Tibial nerve (tissue), 4 donors: Measurements from ENCODE around the gene RHOBTB1. TPM values are rescaled to one million over a fixed set of nuclear protein-coding genes. Genes with fewer than 3 reads are reported as not detected.
A peak's percentile ranks its signal among the peaks of the same experiment; 100 is the strongest.

Experiments used
- DNase-seq, 2 donors: peaks; one replicate each; pipeline ENCODE4 v3.0.0-alpha.2; 2019; ENCODE audit warnings: low spot score in 2 of 2
- H3K27ac ChIP-seq, 4 donors: fragments of 200-600 bp; sonication (generic) in 3 of 4; one replicate each; pipeline ENCODE4 v1.5.1; 2017 to 2019; ENCODE audit warnings: mild to moderate bottlenecking in 1 of 4
- H3K27me3 ChIP-seq, 2 donors: fragments of 200-600 bp; sonication (generic) in 1 of 2; one replicate each; pipeline versions ENCODE4 v1.5.1 to v1.6.0; 2017 to 2019
- H3K36me3 ChIP-seq, 3 donors: fragments of 200-600 bp; sonication (generic); one replicate each; pipeline ENCODE4 v1.5.1; 2018 to 2019
- H3K4me1 ChIP-seq, 4 donors: fragments of 200-600 bp; sonication (generic) in 3 of 4; one replicate each; pipeline ENCODE4 v1.5.1; 2017 to 2019
- H3K4me3 ChIP-seq, 4 donors: fragments of 200-600 bp; sonication (generic) in 3 of 4; one replicate each; pipeline ENCODE4 v1.5.1; 2017 to 2019; ENCODE audit warnings: mild to moderate bottlenecking in 1 of 4, moderate library complexity in 1 of 4
- H3K9me3 ChIP-seq, 4 donors: fragments of 200-600 bp; sonication (generic) in 3 of 4; one replicate each; pipeline ENCODE4 v1.5.1; 2017 to 2019
- EP300 ChIP-seq, 2 donors: sonication (generic); formaldehyde crosslinking; IDR thresholded peaks; one replicate each; pipeline ENCODE4 v1.6.1; 2017; ENCODE audit warnings: antibody characterized with exemption in 2 of 2, mild to moderate bottlenecking in 1 of 2
- POLR2A ChIP-seq, 2 donors: fragments of 450-650 bp; IDR thresholded peaks; one replicate each; pipeline ENCODE4 v1.6.1; 2017; ENCODE audit warnings: antibody characterized with exemption in 2 of 2, mild to moderate bottlenecking in 2 of 2, moderate library complexity in 2 of 2
- WGBS, 2 donors: methylation state at CpG; one replicate each; pipeline ENCODE4 v1.1.5; 2018; 5-methylcytosine and 5-hydroxymethylcytosine counted together
- total RNA-seq, 4 donors: library from RNA; depleted of rRNA; stranded (reverse); fragments of >200 nt; gene quantifications; one replicate each; pipeline ENCODE4 v1.1.0, GENCODE V29; 2016
- TF ChIP-seq, protein P1 (sequence below), 5 experiments: fragments of 200-600 bp in 3 of 5; fragments of 450-650 bp in 2 of 5; sonication (generic) in 3 of 5; IDR thresholded peaks; one replicate each; pipeline ENCODE4 v1.5.1; 2016 to 2019; ENCODE audit warnings: antibody characterized with exemption in 5 of 5, mild to moderate bottlenecking in 3 of 5, moderate library complexity in 2 of 5

RHOBTB1 gene
- total RNA-seq, 4 donors from 2014 or later: 5.7 to 28.2 (median 5.9) TPM

GRCh38 chr10:60970526-60970925 is 26.5 kb upstream of the RHOBTB1 start:
- H3K27ac ChIP-seq: no peak overlapping the region
- DNase-seq: no peak
- TF ChIP-seq, protein P1, sequence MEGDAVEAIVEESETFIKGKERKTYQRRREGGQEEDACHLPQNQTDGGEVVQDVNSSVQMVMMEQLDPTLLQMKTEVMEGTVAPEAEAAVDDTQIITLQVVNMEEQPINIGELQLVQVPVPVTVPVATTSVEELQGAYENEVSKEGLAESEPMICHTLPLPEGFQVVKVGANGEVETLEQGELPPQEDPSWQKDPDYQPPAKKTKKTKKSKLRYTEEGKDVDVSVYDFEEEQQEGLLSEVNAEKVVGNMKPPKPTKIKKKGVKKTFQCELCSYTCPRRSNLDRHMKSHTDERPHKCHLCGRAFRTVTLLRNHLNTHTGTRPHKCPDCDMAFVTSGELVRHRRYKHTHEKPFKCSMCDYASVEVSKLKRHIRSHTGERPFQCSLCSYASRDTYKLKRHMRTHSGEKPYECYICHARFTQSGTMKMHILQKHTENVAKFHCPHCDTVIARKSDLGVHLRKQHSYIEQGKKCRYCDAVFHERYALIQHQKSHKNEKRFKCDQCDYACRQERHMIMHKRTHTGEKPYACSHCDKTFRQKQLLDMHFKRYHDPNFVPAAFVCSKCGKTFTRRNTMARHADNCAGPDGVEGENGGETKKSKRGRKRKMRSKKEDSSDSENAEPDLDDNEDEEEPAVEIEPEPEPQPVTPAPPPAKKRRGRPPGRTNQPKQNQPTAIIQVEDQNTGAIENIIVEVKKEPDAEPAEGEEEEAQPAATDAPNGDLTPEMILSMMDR (IDR thresholded peaks at IDR 0.05): no peak
- TF ChIP-seq POLR2A (IDR thresholded peaks at IDR 0.05): no peak
- no peak for TF ChIP-seq EP300 (IDR thresholded peaks at IDR 0.05)
- no peaks in the 10 kb centered on the region for H3K4me1 ChIP-seq
- H3K9me3 ChIP-seq: no peaks in the 10 kb centered on the region
- no peak overlapping the region for H3K4me3 ChIP-seq
- 68 to 69% methylated on average over 3 of the region's 3 CpGs for WGBS, 2 donors
- no peaks in the 10 kb centered on the region for H3K27me3 ChIP-seq
- no peaks in the 10 kb centered on the region for H3K36me3 ChIP-seq

GRCh38 chr10:60968504-60968903 is 24.5 kb upstream of the RHOBTB1 start:
- WGBS, 2 donors: 94 to 98% methylated on average over 3 of the region's 3 CpGs
- Histone ChIP-seq H3K4me1 (peaks cover 0 to 19% (median 7%) of the 10 kb centered on the region in 4 donors), H3K27me3 (no peaks in the 10 kb centered on the region), H3K9me3 (no peaks in the 10 kb centered on the region), H3K27ac (no peak overlapping the region), H3K36me3 (no peaks in the 10 kb centered on the region), H3K4me3 (no peak overlapping the region)
- no peak for TF ChIP-seq POLR2A (IDR thresholded peaks at IDR 0.05)
- TF ChIP-seq EP300 (IDR thresholded peaks at IDR 0.05): no peak
- TF ChIP-seq, protein P1 (IDR thresholded peaks at IDR 0.05): no peak
- DNase-seq: no peak

GRCh38 chr10:60967854-60968484 is 24.0 kb upstream of the RHOBTB1 start:
- H3K27me3 ChIP-seq: no peaks in the 10 kb centered on the region
- H3K27ac ChIP-seq: no peak overlapping the region
- 90 to 95% methylated on average over 2 of the region's 2 CpGs for WGBS, 2 donors
- H3K4me1 ChIP-seq: peaks cover 0 to 23% (median 9%) of the 10 kb centered on the region in 4 donors
- no peaks in the 10 kb centered on the region for H3K9me3 ChIP-seq
- no peak for DNase-seq
- H3K36me3 ChIP-seq: no peaks in the 10 kb centered on the region
- H3K4me3 ChIP-seq: no peak overlapping the region
- no peak for TF ChIP-seq EP300 (IDR thresholded peaks at IDR 0.05)
- TF ChIP-seq, protein P1 (IDR thresholded peaks at IDR 0.05): no peak
- TF ChIP-seq POLR2A (IDR thresholded peaks at IDR 0.05): no peak

- TF ChIP-seq POLR2A (IDR thresholded peaks at IDR 0.05) (no peak), EP300 (IDR thresholded peaks at IDR 0.05) (no peak)
- TF ChIP-seq, protein P1 (IDR thresholded peaks at IDR 0.05): no peak
- H3K9me3 ChIP-seq: no peaks in the 10 kb centered on the region
- no peak overlapping the region for H3K4me3 ChIP-seq
- H3K27ac ChIP-seq: no peak overlapping the region
- WGBS, 2 donors: 86% methylated on average over 4 of the region's 4 CpGs
- no peak for DNase-seq
- no peaks in the 10 kb centered on the region for H3K36me3 ChIP-seq
- H3K27me3 ChIP-seq: no peaks in the 10 kb centered on the region
- H3K4me1 ChIP-seq: peaks cover 0 to 23% (median 9%) of the 10 kb centered on the region in 4 donors
Measured at GRCh38 chr10:60967260-60967659, 23.3 kb upstream of the RHOBTB1 start.

DNA sequence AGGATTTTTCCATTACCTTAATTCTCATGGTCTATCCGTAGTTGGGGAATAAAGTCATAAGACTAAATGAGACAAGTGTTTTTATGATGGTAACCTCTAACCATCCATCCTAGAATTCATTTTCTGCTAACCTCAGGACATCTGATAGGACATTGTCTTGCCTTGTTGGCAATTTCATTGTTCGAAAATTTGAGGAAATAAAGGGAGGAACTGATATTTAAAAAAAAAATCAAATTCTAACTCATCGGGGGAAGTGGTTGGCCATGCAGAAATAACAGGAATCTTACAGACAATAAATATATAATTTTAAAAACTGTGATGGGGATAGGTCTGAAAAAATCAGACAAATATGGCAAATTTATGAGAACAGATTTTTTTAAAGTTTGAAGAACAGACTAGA is 21.7 kb upstream of the RHOBTB1 start:
- no peaks in the 10 kb centered on the region for H3K36me3 ChIP-seq
- H3K9me3 ChIP-seq: no peaks in the 10 kb centered on the region
- TF ChIP-seq POLR2A (IDR thresholded peaks at IDR 0.05): no peak
- no peak for TF ChIP-seq EP300 (IDR thresholded peaks at IDR 0.05)
- TF ChIP-seq, protein P1 (IDR thresholded peaks at IDR 0.05): no peak
- H3K27me3 ChIP-seq: no peaks in the 10 kb centered on the region
- H3K4me3 ChIP-seq: no peak overlapping the region
- DNase-seq: no peak
- H3K4me1 ChIP-seq: peaks cover 0 to 23% (median 9%) of the 10 kb centered on the region in 4 donors
- 86 to 92% methylated on average over 3 of the region's 3 CpGs for WGBS, 2 donors
- peak overlapping the region in 2 of 4 donors; percentile 79 to 80 for H3K27ac ChIP-seq
